CD4-positive, alpha-beta T cell (primary cell): ENCODE data around the gene ANXA2. TPM values are rescaled to one million over a fixed set of nuclear protein-coding genes. Genes with fewer than 3 reads are reported as not detected.

ENCODE experiments used
- ATAC-seq: fragments of 200-7000 bp; cut with Tn5 transposase; one replicate; pipeline ENCODE4 v1.10.0; 2022; ENCODE audit warnings: mild to moderate bottlenecking; ENCODE audit not compliant: poor library complexity
- CTCF ChIA-PET: fragments of 350-600 bp; sonication (Branson Sonifier 250); formaldehyde crosslinking; loops from one replicate; lab custom pipeline; 2021; ENCODE audit warnings: antibody characterized with exemption, inconsistent platforms; lab: Charles Lee
- POLR2A ChIA-PET: fragments of 350-600 bp; sonication (Branson Sonifier 250); formaldehyde crosslinking; loops from one replicate; lab custom pipeline; 2021; ENCODE audit warnings: antibody characterized with exemption, inconsistent platforms; lab: Charles Lee
- DNase-seq, 14 experiments: peaks; one replicate each; pipeline ENCODE4 v3.0.0-alpha.2; 2013 to 2020; ENCODE audit warnings: mixed read lengths in 2 of 14
- H3K27ac ChIP-seq, 2 donors: one replicate each; pipeline versions ENCODE4 v1.5.1 to v1.7.0; 2013; ENCODE audit warnings: low read length in 2 of 2, low read depth in 1 of 2, mild to moderate bottlenecking in 1 of 2
- H3K27me3 ChIP-seq, 2 experiments: 1 replicate in 1 of 2; 2 replicates in 1 of 2; pipeline versions ENCODE4 v1.6.1 to v1.7.0; 2013; ENCODE audit warnings: low read length in 2 of 2, control low read depth in 1 of 2, mild to moderate bottlenecking in 1 of 2, moderate library complexity in 1 of 2; ENCODE audit not compliant: insufficient read depth in 2 of 2, control insufficient read depth in 1 of 2
- H3K36me3 ChIP-seq: one replicate; pipeline ENCODE4 v1.6.1; 2013; ENCODE audit warnings: low read length, control low read depth; ENCODE audit not compliant: insufficient read depth
- H3K4me1 ChIP-seq: one replicate; pipeline ENCODE4 v1.6.1; 2013; ENCODE audit warnings: low read length, control low read depth; ENCODE audit not compliant: insufficient read depth
- H3K4me3 ChIP-seq: one replicate; pipeline ENCODE4 v1.5.1; 2013; ENCODE audit warnings: mild to moderate bottlenecking, low read length, moderate library complexity
- H3K9me3 ChIP-seq, 2 experiments: 1 replicate in 1 of 2; 2 replicates in 1 of 2; pipeline versions ENCODE4 v1.6.1 to v1.7.0; 2013; ENCODE audit warnings: low read length in 2 of 2, mild to moderate bottlenecking in 2 of 2, control low read depth in 1 of 2, moderate library complexity in 1 of 2; ENCODE audit not compliant: control insufficient read depth in 1 of 2, insufficient read depth in 1 of 2
- H3K27ac Mint-ChIP-seq: one replicate; pipeline ENCODE4 v1.8.0; 2020; ENCODE audit warnings: mixed read lengths
- H3K27me3 Mint-ChIP-seq: one replicate; pipeline ENCODE4 v1.8.0; 2021; ENCODE audit warnings: mixed read lengths
- H3K36me3 Mint-ChIP-seq: one replicate; pipeline ENCODE4 v1.8.0; 2021; ENCODE audit warnings: low read depth, mixed read lengths
- H3K4me1 Mint-ChIP-seq: one replicate; pipeline ENCODE4 v1.8.0; 2021; ENCODE audit warnings: low read depth, mixed read lengths
- H3K4me3 Mint-ChIP-seq: one replicate; pipeline ENCODE4 v1.8.0; 2020; ENCODE audit warnings: mild to moderate bottlenecking, mixed read lengths
- H3K9me3 Mint-ChIP-seq: one replicate; pipeline ENCODE4 v1.8.0; 2020; ENCODE audit warnings: mixed read lengths
- CTCF ChIP-seq: fragments of 200-600 bp; IDR thresholded peaks from one replicate; pipeline ENCODE4 v1.8.0; 2022; ENCODE audit warnings: antibody characterized with exemption, mild to moderate bottlenecking
- intact Hi-C, 2 experiments: fragments of 100-400 bp; cut with DNase I in 1 of 2; cut with micrococcal nuclease in 1 of 2; formaldehyde crosslinking; loops; one replicate each; pipeline versions ENCODE4 v1.15.1 to v1.9.0; 2023 to 2025; cut with DNase I, micrococcal nuclease
- total RNA-seq, 174 experiments: library from RNA in 2 of 174; stranded (reverse) in 2 of 174; gene quantifications; one replicate each; pipeline ENCODE4 v1.2.3 and lab custom pipeline; 2021 to 2026

ANXA2 gene
- total RNA-seq, 2 experiments from 2014 or later: 70.8 to 74.5 TPM

GRCh38 chr15:60356832-60357231 lies 41.0 kb downstream of the ANXA2 start:
- H3K9me3 Mint-ChIP-seq: no peaks in the 10 kb centered on the region
- no peaks in the 10 kb centered on the region for H3K27me3 ChIP-seq
- no peaks in the 10 kb centered on the region for H3K4me1 ChIP-seq
- H3K4me3 ChIP-seq: no peak overlapping the region
- H3K4me3 Mint-ChIP-seq: no peak overlapping the region
- H3K27me3 Mint-ChIP-seq: no peaks in the 10 kb centered on the region
- H3K27ac ChIP-seq: no peak overlapping the region
- peaks cover 80% of the 10 kb centered on the region for H3K36me3 Mint-ChIP-seq
- H3K27ac Mint-ChIP-seq: no peak overlapping the region
- intact Hi-C loops: loop anchor here in 1 of 2 experiments (5.0 to 10.0 kb wide), 2 partner anchors 575 to 1478 kb away; no protein-coding TSS in a partner anchor
- DNase-seq (no peak), ATAC-seq (no peak)
- ChIA-PET POLR2A (no interaction called here), CTCF (no interaction called here)
- no peaks in the 10 kb centered on the region for H3K9me3 ChIP-seq
- TF ChIP-seq CTCF: no peak
- no peaks in the 10 kb centered on the region for H3K4me1 Mint-ChIP-seq
- peaks cover 72% of the 10 kb centered on the region for H3K36me3 ChIP-seq

GRCh38 chr15:60355148-60355857 lies 42.5 kb downstream of the ANXA2 start:
- H3K4me3 Mint-ChIP-seq: no peak overlapping the region
- no peaks in the 10 kb centered on the region for H3K27me3 Mint-ChIP-seq
- ChIA-PET CTCF (no interaction called here), POLR2A (no interaction called here)
- DNase-seq (no peak), ATAC-seq (no peak)
- no peak for TF ChIP-seq CTCF
- no peaks in the 10 kb centered on the region for H3K4me1 Mint-ChIP-seq
- H3K9me3 Mint-ChIP-seq: no peaks in the 10 kb centered on the region
- Histone ChIP-seq H3K4me1 (no peaks in the 10 kb centered on the region), H3K36me3 (peaks cover 86% of the 10 kb centered on the region), H3K27ac (no peak overlapping the region), H3K4me3 (no peak overlapping the region), H3K9me3 (no peaks in the 10 kb centered on the region), H3K27me3 (no peaks in the 10 kb centered on the region)
- peaks cover 80% of the 10 kb centered on the region for H3K36me3 Mint-ChIP-seq
- no peak overlapping the region for H3K27ac Mint-ChIP-seq
- intact Hi-C loops: loop anchor here in 1 of 2 experiments (5.0 to 10.0 kb wide), 2 partner anchors 577 to 1479 kb away; no protein-coding TSS in a partner anchor

GRCh38 chr15:60353245-60353920 lies 44.4 kb downstream of the ANXA2 start:
- peaks cover 82% of the 10 kb centered on the region for H3K36me3 ChIP-seq
- Mint-ChIP-seq H3K27ac (no peak overlapping the region), H3K36me3 (peaks cover 78% of the 10 kb centered on the region), H3K27me3 (no peaks in the 10 kb centered on the region), H3K9me3 (no peaks in the 10 kb centered on the region), H3K4me3 (no peak overlapping the region), H3K4me1 (no peaks in the 10 kb centered on the region)
- no peak for TF ChIP-seq CTCF
- no peak overlapping the region for H3K27ac ChIP-seq
- DNase-seq: no peak
- no peaks in the 10 kb centered on the region for H3K27me3 ChIP-seq
- H3K4me1 ChIP-seq: no peaks in the 10 kb centered on the region
- intact Hi-C loops: loop anchor here in 1 of 2 experiments (10.0 kb wide), 1 partner anchor 1481 kb away; no protein-coding TSS in a partner anchor
- ChIA-PET CTCF (no interaction called here), POLR2A (no interaction called here)
- ATAC-seq: no peak
- no peak overlapping the region for H3K4me3 ChIP-seq
- H3K9me3 ChIP-seq: no peaks in the 10 kb centered on the region
